SU-DHL-6 (cell line): ENCODE results near the gene PDGFC.

ENCODE experiments used
- CTCF ChIP-seq: fragments of 200-600 bp; sonication (generic); IDR thresholded peaks from one replicate; pipeline ENCODE4 v1.5.1; 2017; ENCODE audit warnings: antibody characterized with exemption, mild to moderate bottlenecking, low read length, moderate library complexity; ENCODE audit not compliant: insufficient read depth, poor library complexity, severe bottlenecking
- EZH2phosphoT487 ChIP-seq: fragments of 200-600 bp; sonication (generic), shearing (Covaris generic); conservative IDR thresholded peaks from 2 replicates; pipeline ENCODE4 v1.6.1; 2018; ENCODE audit warnings: mild to moderate bottlenecking, antibody characterized with exemption, low read length, moderate library complexity, mixed read lengths

GRCh38 chr4:156923525-156923924, 48.1 kb downstream of the PDGFC start:
- no peak for TF ChIP-seq CTCF
- no peak for TF ChIP-seq EZH2phosphoT487
